GM12874 (cell line): Measurements from ENCODE around the gene SLC22A31.

Source experiments
- CTCF ChIP-seq: IDR thresholded peaks from 2 replicates; pipeline ENCODE4 v1.5.1; 2011; ENCODE audit warnings: low read depth, mild to moderate bottlenecking, control low read depth, low read length, moderate library complexity; ENCODE audit not compliant: insufficient read depth

Gene SLC22A31

GRCh38 chr16:89150090-89150835 lies 50.1 kb downstream of the SLC22A31 start:
- TF ChIP-seq CTCF, result no peak

- no peak for TF ChIP-seq CTCF
These were observed 51.0 kb downstream of the SLC22A31 start for GRCh38 chr16:89149386-89149785.

DNA sequence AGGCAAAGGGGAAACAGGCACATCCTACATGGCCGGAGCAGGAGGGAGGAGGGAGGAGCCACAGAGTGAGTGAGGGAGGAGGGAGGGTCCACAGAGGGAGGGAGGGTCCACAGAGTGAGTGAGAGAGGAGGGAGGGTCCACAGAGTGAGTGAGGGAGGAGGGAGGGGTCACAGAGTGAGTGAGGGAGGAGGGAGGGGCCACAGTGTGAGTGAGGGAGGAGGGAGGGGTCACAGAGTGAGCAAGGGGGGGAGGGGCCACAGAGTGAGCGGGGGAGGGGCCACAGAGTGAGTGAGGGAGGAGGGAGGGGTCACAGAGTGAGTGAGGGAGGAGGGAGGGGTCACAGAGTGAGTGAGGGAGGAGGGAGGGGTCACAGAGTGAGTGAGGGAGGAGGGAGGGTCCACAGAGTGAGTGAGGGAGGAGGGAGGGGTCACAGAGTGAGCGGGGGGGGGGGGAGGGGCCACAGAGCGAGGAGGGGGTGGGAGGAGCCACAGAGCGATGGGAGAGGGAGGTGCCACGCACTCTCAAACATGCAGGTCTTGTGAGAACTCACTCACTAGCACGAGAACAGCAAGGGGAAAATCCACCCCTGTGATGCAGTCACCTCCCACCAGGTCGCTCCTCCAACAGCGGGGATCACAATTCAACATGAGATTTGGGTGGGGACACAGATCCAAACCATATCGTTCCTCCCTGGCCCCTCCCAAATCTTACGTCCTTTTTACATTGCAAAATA lies 53.1 kb downstream of the SLC22A31 start:
- no peak for TF ChIP-seq CTCF

GRCh38 chr16:89146211-89147005 lies 53.9 kb downstream of the SLC22A31 start:
- no peak for TF ChIP-seq CTCF
